Activated CD4-positive, alpha-beta T cell treated with anti-CD3 and anti-CD28 coated beads, Interleukin-2, amount 50 U/mL, for 48 hours (primary cell): Measurements from ENCODE around the gene PILRB.
"Not testable (repeated sequence)": the region's sequence is repeated elsewhere in the genome, so short reads cannot be mapped to it uniquely, and the experiment has no call there.

Experiments
- DNase-seq, 2 experiments: peaks; one replicate each; pipeline ENCODE4 v3.0.0-alpha.2; 2020

The PILRB gene

DNA sequence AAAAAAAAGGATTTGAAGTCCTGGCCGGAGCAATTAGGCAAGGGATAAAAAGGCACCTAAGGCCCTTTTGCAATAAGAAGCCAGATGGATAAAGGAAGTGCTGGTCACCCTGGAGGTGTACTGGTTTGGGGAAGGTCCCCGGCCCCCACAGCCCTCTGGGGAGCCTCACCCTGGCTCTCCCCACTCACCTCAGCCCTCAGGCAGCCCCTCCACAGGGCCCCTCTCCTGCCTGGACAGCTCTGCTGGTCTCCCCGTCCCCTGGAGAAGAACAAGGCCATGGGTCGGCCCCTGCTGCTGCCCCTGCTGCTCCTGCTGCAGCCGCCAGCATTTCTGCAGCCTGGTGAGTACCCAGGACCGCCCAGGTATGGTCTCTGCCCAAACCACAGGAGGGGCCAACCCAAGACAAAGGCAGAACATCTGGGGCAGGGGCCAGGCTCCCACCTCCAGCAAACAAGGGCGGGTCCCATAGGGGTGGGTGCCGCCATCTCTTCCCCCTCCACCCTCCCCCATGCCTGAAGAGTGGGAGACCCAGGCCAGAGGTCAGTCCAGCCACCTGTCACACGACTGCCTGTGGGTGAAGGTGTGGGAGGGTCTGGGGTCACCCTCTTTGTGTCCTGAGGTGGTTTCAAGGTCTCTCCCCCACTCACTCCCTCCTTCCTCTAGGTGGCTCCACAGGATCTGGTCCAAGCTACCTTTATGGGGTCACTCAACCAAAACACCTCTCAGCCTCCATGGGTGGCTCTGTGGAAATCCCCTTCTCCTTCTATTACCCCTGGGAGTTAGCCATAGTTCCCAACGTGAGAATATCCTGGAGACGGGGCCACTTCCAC, at the start of gene PILRB:
Gene PILRB (plus strand): TSS at position 91 of the 830 bp plus-strand sequence. CDS start 186 bp downstream, at position 277.
- no peak for DNase-seq

DNA sequence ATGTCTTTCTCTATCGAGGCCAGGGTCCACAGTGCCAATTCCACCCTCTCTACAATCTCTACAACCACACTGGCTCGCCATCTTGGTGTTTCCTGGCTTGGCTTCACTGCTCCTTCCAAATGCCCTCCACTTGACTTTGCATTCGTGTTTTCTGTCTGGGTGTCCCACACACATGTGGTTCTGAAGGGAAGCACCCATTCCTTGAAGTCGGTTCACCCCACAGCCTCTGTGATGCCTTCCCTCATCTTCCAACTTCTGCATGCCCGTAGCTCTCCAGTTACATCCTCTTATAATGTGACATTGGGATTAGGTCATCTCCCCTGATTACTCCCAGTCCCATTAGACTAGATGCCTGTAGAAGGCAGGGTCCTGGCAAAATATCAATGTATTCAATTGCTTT, 39.6 kb upstream of the PILRB start:
- not testable (repeated sequence) for DNase-seq

DNA sequence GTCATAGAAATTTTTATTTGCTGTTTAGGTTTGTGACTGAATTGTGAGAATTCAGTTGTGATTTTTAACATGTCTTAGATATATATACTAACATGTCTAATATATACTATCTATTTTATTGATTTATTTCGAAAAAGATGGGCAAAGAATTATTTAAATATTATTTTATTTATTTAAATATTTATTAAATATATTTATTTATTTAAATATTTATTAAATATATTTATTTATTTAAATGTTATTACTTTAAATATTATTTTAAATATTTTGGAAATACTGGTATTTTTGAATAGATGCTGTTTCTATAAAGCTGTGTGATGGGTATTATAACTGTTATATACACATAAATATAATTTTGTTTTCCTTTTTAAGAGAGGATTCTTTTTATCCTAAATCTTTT, 36.3 kb upstream of the PILRB start:
- DNase-seq: not testable (repeated sequence)

DNA sequence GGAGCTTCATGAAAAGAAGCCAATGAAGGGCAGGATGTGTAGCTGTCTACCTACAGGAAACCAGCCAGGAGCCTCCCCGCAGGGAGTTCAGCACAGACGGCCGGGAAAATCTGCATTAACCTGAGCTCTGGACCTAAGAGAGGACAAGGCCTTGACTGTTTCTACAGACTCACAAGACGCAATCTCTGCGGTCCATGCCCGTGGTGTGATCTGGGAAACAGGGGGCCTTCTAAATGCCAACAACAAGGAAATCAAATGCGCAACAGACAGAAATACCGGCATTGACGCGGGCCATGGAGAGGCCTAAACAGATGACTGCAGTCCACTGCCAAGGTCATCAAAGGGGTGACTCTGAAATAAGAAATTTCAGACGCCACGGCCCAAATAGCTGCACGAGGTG, 33.7 kb upstream of the PILRB start:
- DNase-seq: not testable (repeated sequence)

DNA sequence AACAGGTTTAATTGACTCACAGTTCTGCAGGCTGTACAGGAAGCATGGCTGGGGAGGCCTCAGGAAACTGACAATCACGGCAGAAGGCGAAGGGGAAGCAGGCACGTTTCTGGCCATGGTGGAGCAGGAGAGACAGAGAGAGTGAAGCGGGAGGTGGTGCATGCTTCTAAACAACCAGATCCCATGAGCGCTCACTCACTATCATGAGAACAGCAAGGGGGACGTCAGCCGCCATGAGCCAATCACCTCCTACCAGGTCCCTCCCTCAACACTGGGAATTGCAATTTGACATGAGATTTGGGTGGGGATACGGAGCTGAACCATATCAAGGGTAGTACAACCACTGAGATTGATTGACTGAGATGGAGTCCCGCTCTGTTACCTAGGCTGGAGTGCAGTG, 32.2 kb upstream of the PILRB start:
- DNase-seq: not testable (repeated sequence)

DNA sequence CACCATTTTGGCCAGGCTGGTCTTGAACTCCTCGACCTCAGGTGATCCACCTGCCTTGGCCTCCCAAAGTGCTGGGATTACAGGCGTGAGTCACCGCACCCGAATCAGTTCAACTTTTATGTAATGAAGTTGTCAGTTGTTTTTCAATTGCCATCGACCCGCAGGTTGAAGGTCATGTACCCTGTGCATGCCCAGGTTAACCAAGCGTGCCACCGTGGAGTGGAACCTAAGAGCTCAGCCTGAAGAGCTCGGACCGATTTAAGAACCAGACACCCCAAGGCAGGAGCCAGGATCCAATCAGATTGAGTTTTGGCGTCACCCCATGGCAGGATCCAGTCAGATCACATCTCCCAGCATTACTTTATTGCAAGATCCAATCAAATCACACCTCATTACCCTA, 31.0 kb upstream of the PILRB start:
- DNase-seq: not testable (repeated sequence)

DNA sequence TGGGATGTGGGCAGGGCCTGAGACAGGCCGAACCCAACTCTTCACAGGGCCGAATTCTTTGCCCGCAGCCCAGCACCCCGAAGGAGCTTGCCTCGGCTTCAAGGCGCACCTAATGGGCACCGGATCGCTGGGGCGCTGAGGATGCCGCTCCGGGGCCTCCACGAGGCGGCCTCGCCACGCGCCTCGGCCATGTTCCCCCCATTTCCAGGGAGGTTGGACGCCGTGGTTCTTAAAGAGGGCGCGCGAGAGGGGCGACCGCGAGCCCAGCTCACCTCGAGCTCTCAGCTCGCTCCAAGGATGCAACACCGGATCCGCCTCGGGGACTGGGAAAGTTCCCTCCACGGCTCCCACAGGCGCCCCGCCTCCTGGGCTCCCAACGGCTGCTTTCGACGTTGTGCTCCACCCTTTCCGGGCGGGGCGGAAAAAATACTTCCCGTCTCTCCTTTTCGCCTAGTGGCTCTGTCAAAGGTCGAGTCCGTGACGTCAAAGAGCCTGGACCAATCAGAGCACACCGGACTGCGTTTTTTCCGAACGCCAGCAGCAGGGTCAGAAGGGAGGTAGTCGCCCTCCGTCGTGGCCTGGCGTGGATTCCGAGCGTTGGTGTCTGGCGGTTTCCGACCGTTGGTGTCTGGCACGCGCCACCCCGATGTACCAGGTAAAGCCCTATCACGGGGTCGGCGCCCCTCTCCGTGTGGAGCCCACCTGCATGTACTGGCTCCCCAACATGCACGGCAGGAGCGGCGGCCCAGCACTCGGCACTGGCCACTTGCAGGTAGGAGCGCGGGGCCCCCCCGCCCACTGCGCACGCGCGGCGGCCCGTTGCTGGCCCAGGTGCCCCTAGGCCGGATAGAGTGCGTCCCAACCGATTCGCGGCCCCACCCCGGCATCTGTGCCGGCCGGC, 22.1 kb upstream of the PILRB start:
- peak; percentile 87 to 91 for DNase-seq

DNA sequence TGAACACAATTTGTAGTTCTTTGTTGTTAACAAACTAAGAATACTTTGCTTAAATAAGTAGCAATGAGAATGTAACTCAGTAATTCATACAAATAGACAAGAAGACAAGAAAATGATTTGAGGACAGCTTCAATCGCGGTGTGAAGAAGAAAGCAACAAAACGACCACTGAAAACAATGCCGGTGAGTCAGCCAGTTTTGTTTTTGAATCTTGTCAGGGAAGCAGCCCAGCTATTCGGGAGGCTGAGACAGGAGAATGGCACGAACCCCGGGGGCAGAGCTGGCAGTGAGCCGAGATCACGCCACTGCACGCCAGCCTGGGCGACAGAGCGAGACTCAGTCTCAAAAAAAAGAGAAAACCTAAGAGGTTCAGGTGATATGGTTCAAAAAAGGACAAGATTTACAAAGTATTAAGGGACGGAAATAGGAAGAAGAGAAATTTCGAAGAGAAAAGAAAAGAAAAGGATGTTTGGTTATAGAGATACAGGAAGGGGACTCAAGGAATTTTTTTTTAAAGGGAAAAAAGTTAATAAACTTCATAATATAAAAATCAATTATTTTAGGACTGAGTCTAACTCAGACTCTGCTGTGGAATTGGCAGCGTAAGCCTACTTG, 19.7 kb upstream of the PILRB start:
- not testable (repeated sequence) for DNase-seq

DNA sequence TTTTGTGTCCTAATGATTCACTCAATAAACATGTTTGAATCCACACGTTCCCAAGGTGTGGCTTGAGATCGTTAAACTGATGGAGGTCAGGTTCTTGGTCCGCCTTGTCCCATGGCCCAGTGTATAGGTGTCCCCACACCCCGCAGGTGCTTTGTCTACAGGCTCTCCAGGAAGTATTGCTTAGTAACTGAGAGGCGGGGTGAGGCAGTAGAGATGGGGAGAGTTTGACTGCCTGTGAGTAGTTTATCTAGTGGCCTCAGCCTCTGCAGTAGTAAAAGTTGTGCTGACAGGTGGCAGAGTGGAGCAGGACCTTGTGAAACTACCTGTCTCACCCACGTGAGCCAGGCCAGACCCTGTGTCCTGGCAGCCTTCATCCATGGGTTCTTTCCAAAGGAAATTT, 16.6 kb upstream of the PILRB start:
- not testable (repeated sequence) for DNase-seq

DNA sequence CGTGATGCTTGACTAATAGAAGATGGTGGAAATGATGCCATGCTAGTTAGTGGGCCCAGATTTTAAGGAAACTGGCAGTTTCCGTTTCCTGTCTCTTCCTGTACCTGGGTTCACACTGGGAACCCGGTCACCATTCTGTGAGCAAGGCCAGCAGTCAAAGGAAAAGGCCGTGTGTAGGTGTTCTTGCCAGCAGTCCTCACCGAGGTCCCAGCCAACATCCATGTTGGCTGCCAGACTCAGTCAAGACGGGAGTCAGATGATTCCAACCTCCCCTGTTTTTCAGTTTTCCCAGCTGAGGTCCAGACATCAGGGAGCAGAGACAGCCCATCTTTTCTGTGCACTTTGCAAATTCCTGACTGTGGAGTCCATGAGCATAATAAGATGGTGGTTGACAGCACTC, 15.2 kb upstream of the PILRB start:
- no peak for DNase-seq

DNA sequence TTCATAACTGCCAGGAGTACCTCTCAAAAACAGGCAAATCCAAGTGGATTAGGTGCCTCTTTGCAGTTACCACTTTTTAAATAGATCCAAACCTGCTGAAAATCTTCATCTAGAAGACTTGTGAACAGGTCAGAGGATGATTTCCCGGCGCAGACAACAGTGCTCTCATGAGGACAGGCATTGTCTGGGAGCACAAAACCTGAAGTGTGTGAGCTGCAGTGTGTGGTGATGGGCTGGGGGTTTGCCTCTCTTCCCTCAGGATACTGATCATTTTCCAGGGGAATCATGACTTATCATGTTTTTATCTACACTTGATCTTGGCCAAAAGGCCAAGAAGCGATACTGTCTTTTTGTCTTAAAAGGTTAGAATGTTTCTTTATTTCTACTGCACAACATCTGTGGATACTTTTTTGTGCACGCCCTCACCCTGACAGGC, 13.8 kb upstream of the PILRB start:
- DNase-seq: not testable (repeated sequence)

DNA sequence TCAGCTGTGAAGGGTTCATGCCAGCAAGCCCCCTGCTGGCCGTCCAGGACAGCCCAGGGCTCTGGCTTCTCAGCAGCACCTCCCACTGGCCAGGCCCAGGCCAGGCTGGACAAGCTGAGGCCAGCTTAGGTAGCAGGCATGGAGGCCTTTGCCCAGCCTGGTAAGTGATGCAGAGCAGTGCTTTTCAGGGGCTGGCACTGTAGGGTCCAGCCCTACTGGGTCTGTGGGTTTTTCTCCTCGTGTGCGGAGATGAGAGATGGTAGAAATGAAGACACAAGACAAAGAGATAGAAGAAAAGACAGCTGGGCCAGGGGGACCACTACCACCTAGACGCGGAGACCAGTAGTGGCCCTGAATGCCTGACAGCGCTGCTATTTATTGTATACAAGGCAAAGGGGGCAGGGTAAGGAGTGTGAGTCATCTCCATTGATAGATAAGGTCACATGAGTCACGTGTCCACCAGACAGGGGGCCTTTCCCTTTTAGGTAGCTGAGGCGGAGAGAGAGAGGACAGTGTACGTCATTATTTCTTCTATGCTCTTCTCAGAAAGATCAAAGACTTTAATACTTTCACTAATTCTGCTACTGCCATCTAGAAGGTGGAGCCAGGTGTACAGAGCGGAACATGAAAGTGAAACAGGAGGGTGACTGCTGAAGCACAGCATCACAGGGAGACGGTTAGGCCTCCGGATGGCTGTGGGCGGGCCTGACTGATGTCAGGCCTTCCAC, 13.2 kb upstream of the PILRB start:
- peak; percentile 69 to 77 for DNase-seq

DNA sequence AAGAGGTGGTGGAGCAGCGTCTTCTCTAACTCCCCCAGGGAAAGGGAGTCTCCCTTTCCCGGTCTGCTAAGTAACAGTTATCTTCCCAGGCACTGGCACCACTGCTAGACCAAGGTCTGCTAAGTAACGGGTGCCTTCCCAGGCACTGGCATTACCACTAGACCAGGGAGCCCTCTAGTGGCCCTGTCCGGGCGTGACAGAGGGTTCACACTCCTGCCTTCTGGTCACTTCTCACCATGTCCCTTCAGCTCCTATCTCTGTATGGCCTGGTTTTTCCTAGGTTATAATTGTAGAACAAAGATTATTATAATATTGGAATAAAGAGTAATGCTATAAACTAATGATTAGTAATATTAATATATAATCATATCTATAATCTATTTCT, 12.6 kb upstream of the PILRB start:
- peak; percentile 58 to 67 for DNase-seq

DNA sequence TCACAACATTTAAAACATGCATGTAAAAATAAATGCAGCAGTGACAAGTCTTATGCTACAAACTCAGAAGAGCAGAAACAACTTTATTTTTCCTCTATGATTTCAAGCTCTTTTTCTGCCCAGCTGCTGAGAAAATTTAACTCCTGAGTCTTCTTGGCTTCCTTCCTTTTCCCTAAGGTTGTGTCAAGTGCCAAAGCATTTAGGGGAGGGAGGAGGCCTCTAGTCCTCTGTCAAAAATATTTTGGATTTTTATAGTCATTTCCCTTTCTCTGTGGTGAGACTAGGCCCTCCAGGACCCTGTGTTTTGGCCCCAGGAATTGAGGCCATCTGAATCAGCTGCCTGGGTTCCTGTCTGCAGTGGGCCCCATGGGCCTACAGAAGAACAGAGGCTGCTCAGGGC, 11.0 kb upstream of the PILRB start:
- DNase-seq: no peak

DNA sequence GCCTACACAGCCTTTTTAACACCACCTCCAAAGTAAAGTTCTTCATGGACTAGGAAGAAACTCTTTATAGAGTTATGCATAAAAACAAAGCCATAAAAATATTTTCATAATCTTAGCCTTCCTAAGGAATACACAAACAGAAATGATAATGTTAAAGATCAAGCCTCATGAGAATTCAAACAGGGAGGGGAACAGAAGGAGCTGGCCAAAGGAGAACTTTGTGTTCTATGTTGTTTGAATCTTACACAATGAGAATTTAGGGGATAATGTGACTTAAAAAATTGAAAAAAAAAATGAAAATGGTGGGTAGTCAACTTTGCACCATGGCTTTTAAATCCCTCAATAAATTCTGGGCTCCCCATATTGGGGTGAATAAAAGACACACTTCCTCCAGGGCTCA, 9.1 kb upstream of the PILRB start:
- DNase-seq: no peak

DNA sequence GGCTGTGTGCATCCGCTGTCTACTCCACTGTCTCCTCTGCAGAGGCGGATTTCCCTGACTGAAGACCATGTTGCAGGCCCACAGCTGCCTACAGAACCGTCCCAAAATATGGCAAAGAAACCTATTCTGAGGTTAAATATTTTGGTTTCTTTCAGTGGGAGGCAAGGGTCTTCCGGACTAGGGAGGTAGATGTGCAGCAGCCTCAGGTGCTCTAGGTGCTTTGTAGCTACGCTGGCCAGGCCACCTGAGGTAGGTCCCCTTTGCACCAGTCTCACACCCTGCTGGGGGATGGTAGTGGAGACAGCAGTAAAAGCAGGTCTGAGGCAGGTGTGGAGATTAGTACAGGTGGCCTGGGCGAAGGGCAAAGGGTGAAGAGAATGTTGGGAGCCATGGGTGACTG, 8.2 kb upstream of the PILRB start:
- DNase-seq: no peak

DNA sequence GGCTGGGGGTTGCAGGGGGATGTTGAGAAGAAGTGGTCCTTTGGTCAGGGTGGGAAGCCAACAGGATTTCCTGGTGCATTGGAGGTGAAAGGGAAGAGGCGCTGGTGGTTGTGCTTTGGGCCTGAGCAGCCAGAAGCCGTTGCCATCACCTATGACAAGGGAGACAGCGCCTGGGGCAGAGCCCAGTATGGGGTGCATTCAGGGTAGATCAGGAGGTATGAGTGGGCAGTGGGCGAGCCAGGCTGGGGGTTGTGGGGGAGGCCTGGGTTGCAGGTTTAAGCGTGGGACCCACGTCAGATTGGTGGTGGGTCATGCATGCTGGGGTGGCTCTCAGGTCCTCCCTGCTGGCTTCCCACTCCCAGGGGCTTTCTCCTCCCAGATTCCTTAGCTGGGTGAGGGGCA, 6.3 kb upstream of the PILRB start:
- DNase-seq: no peak

DNA sequence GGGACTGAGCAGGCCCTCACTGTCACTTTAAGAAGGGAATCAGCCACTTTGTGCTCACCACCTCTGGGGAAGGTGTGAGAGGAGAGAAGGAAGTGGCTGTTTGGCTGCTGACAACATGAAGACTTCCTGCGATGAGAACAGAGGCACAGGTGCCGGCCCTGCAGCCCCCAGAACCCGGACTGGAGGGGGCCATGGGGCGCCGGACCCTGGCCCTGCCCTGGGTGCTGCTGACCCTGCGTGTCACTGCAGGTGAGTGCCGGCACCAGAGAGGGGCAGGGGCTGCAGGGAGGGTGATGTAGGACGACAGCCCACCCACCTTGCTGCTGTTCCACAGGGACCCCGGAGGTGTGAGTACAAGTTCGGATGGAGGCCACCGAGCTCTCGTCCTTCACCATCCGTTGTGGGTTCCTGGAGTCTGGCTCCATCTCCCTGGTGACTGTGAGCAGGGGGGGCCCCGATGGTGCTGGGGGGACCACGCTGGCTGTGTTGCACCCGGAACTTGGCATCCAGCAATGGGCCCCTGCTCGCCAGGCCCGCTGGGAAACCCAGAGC, 5.6 kb upstream of the PILRB start:
- not testable (repeated sequence) for DNase-seq

DNA sequence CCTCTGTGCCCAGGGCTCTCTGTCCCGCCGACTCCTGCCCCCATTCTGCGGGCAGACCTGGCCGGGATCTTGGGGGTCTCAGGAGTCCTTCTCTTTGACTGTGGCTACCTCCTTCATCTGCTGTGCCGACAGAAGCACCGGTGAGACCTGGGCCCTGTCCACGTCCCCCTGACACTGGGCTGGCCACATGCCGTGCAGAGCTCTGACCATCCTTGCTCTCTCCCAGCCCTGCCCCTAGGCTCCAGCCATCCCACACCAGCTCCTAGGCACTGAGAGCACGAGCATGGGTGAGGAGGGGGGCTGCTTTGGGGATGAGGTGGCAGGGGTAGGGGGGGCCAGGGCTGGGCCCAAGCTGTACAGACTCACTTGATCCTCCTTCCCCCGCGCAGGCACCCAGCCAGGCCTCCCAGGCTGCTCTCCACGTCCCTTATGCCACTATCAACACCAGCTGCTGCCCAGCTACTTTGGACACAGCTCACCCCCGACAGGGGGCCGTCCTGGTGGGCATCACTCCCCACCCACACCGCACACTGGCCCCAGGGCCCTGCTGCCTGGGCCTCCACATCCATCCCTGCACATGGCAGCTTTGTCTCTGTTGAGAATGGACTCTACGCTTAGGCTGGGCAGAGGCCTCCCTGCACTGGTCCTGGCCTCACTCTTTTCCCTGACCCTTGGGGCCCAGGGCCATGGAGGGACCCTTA, 4.8 kb upstream of the PILRB start:
- no peak for DNase-seq

DNA sequence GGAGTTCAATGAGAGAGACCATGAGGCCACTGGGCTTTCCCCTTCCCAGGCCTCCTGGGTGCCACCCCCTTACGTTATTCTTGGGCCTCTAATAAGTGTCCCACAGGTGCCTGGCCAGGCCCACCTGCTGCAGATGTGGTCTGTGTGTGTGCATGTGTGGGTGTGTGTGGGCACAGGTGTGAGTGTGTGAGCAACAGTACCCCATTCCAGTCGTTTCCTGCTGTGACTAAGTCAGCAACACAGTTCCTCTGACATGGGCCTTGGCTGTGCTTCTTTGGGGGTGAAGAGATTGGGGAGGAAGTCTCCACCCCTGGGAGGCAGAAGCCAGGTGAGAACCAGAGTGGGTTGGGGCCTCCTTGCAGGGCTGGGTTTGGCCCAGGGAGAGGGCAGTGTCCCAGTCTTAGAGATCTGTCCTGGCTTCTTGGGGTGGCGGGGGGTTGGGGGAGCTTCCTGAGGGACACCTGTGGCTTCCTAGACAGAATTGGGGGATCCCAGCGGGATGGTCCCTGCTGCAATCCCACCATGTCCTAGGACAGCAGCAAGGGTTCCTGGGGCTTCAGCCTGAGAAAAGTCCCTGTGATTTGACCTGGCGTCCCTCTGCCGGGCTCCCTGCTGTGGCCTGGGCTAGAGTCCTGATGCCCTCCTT, 4.1 kb upstream of the PILRB start:
- peak in 1 of 2 experiments; percentile 32 for DNase-seq

DNA sequence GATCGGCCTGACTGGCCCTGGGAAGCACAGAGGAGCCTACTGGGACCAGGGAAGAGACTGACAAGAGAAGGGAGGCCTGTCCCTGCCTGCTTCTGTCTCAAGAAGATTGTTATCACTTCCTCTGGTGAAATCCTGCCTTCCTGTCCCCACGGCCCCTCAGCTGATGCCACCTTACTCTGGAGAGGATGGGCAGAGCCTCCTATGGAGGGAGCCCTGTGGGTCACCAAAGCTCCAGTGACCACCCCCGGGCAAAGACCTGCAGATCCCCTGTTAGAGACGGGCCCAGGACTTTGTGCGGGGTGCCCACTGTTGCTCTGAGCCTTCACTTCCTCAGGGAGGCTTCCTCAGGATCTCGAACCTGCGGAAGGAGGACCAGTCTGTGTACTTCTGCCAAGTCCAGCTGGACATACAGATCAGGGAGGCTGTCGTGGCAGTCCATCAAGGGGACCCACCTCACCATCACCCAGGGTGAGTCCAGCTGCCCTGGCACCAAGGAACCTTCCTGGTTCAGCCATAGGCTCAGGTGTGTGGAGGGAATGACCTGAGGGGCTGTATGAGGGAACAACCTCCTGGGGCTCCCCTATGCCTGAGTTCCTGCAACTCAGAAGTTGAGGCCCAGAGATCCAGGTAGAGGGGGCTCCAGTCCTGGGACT, 1.4 kb upstream of the PILRB start:
- no peak for DNase-seq
